Activated CD8-positive, alpha-beta memory T cell treated with anti-CD3 and anti-CD28 coated beads, Interleukin-2, amount 10 ng/mL, durations not matched to agents 7 days and 5 days (primary cell): ENCODE measurements around the gene NEU1. TPM values are rescaled to one million over a fixed set of nuclear protein-coding genes. Genes with fewer than 3 reads are reported as not detected.
"Not testable (repeated sequence)": the region's sequence is repeated elsewhere in the genome, so short reads cannot be mapped to it uniquely, and the experiment has no call there.

ENCODE experiments used
- ATAC-seq: fragments of 150-1000 bp; cut with Tn5 transposase; one replicate; pipeline ENCODE4 v1.10.0; 2021; ENCODE audit warnings: moderate library complexity
- CTCF ChIA-PET: fragments of 350-600 bp; sonication (Branson Sonifier 250); formaldehyde crosslinking; loops from one replicate; lab custom pipeline; 2021; ENCODE audit warnings: antibody characterized with exemption; lab: Charles Lee
- DNase-seq: peaks from one replicate; pipeline ENCODE4 v3.0.0-alpha.2; 2020
- H3K27ac Mint-ChIP-seq: one replicate; pipeline ENCODE4 v1.8.0; 2021; ENCODE audit warnings: mild to moderate bottlenecking, mixed read lengths
- H3K27me3 Mint-ChIP-seq: one replicate; pipeline ENCODE4 v1.8.0; 2021; ENCODE audit warnings: mixed read lengths
- H3K36me3 Mint-ChIP-seq: one replicate; pipeline ENCODE4 v1.8.0; 2021; ENCODE audit warnings: mild to moderate bottlenecking, mixed read lengths
- H3K4me1 Mint-ChIP-seq: one replicate; pipeline ENCODE4 v1.8.0; 2021; ENCODE audit warnings: mixed read lengths
- H3K4me3 Mint-ChIP-seq: one replicate; pipeline ENCODE4 v1.8.0; 2021; ENCODE audit warnings: mild to moderate bottlenecking, moderate library complexity, mixed read lengths
- H3K9me3 Mint-ChIP-seq: one replicate; pipeline ENCODE4 v1.8.0; 2022; ENCODE audit warnings: low read depth, mixed read lengths
- total RNA-seq, 2 experiments: library from RNA; stranded (reverse); gene quantifications; one replicate each; pipeline ENCODE4 v1.2.3, GENCODE V29; 2021

NEU1 gene
- total RNA-seq, 2 experiments from 2014 or later = 13.0 to 21.5 TPM

DNA sequence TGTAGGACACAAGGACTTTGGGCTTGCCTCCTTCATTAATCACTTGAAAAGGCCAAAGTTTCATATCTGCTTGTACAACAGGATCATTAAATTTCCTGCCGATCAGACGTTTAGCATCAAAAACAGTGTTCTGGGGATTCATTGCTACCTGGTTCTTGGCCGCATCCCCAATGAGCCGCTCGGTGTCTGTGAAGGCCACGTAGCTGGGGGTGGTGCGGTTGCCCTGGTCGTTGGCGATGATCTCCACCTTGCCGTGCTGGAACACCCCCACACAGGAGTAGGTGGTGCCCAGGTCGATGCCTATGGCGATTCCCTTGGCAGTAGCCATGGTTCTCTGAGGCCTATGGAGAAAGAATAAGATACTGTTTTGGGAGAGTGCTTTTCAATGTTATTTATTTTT is 51.0 kb downstream of the NEU1 start:
- no peaks in the 10 kb centered on the region for H3K9me3 Mint-ChIP-seq
- CTCF ChIA-PET = interaction anchor here (1.1 kb wide), 1 partner anchor 16 kb away, joined by 4 read pairs; the partner anchor contains the start of gene VARS1
- no peak for DNase-seq
- peaks cover 40% of the 10 kb centered on the region for H3K4me1 Mint-ChIP-seq
- peaks cover 10% of the 10 kb centered on the region for H3K36me3 Mint-ChIP-seq
- peak overlapping the region; percentile 91 for H3K4me3 Mint-ChIP-seq
- no peak for ATAC-seq
- H3K27ac Mint-ChIP-seq = peak overlapping the region; percentile 95
- no peaks in the 10 kb centered on the region for H3K27me3 Mint-ChIP-seq

DNA sequence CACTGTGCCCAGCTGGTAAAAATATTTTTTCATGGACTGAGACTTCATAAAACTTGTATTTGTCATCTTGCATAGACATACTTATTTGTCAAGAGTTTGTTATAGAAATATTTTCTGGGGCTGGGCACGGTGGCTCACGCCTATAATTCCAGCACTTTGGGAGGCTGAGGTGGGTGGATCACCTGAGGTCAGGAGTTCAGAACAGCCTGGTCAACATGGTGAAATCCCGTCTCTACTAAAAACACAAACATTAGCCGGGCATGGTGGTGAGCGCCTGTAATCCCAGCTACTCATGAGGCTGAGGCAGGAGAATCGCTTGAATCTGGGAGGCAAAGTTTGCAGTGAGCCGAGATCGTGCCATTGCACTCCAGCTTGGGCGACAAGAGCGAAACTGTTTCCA is 54.0 kb downstream of the NEU1 start:
- H3K4me1 Mint-ChIP-seq = peaks cover 54% of the 10 kb centered on the region
- DNase-seq, ATAC-seq, H3K4me3 Mint-ChIP-seq, H3K27ac Mint-ChIP-seq, H3K9me3 Mint-ChIP-seq, H3K27me3 Mint-ChIP-seq: not testable (repeated sequence)
- H3K36me3 Mint-ChIP-seq = peaks cover 11% of the 10 kb centered on the region
- CTCF ChIA-PET = interaction anchor here (0.9 to 3.7 kb wide), 3 partner anchors 12 to 73 kb away, joined by 3 to 46 read pairs (median 5); partner anchors contain the start of gene VARS1

Other genes starting within 250 kb of the NEU1 start
- gene AIF1, start 247.6 kb downstream of the NEU1 start, total RNA-seq = 10 to 100 TPM; 47.4 to 63.4 TPM
- 100 to 1,000 TPM; 265 to 286 TPM for gene PRRC2A, start 242.1 kb downstream of the NEU1 start, total RNA-seq
- gene BAG6, start 210.2 kb downstream of the NEU1 start, total RNA-seq = 100 to 1,000 TPM; 243 to 245 TPM
- gene APOM, start 206.9 kb downstream of the NEU1 start, total RNA-seq = 1 to 10 TPM; 1.9 to 3.7 TPM
- gene C6orf47, start 202.0 kb downstream of the NEU1 start, total RNA-seq = 10 to 100 TPM; 24.7 to 27.2 TPM
- 10 to 100 TPM; 34.9 to 41.6 TPM for gene GPANK1, start 197.8 kb downstream of the NEU1 start, total RNA-seq
- 100 to 1,000 TPM; 206 to 236 TPM for gene CSNK2B, start 196.7 kb downstream of the NEU1 start, total RNA-seq
- 10 to 100 TPM; 16.1 to 25.0 TPM for gene LY6G5B, start 192.8 kb downstream of the NEU1 start, total RNA-seq
- gene LY6G5C, start 181.8 kb downstream of the NEU1 start, total RNA-seq = 1 to 10 TPM; 2.6 to 3.8 TPM
- 10 to 100 TPM; 49.0 to 56.7 TPM for gene ABHD16A, start 159.5 kb downstream of the NEU1 start, total RNA-seq
- gene LY6G6F, start 156.0 kb downstream of the NEU1 start, total RNA-seq = not detected
- gene LY6G6D, start 147.5 kb downstream of the NEU1 start, total RNA-seq = not detected
- gene LY6G6C, start 141.1 kb downstream of the NEU1 start, total RNA-seq = not detected
- gene MPIG6B, start 139.4 kb downstream of the NEU1 start, total RNA-seq = under 1 TPM; 0.20 to 0.33 TPM
- 10 to 100 TPM; 13.6 to 23.4 TPM for gene DDAH2, start 133.5 kb downstream of the NEU1 start, total RNA-seq
- 100 to 1,000 TPM; 544 to 561 TPM for gene CLIC1, start 126.3 kb downstream of the NEU1 start, total RNA-seq
- 100 to 1,000 TPM in 1 of 2 experiments, 10 to 100 TPM in 1; 75.6 to 109 TPM for gene MSH5, start 122.8 kb downstream of the NEU1 start, total RNA-seq
- gene SAPCD1, start 100.2 kb downstream of the NEU1 start, total RNA-seq = 10 to 100 TPM; 12.8 to 19.2 TPM
- 1 to 10 TPM; 5.7 to 6.4 TPM for gene VWA7, start 85.5 kb downstream of the NEU1 start, total RNA-seq
- gene VARS1, start 67.1 kb downstream of the NEU1 start, total RNA-seq = 100 to 1,000 TPM; 107 to 140 TPM
- 100 to 1,000 TPM; 124 to 129 TPM for gene LSM2, start 55.9 kb downstream of the NEU1 start, total RNA-seq
- gene HSPA1L, start 47.5 kb downstream of the NEU1 start, total RNA-seq = 1 to 10 TPM; 2.9 to 3.1 TPM
- 100 to 1,000 TPM; 124 to 137 TPM for gene HSPA1A, start 47.3 kb downstream of the NEU1 start, total RNA-seq
- 10 to 100 TPM; 64.6 to 71.6 TPM for gene HSPA1B, start 35.1 kb downstream of the NEU1 start, total RNA-seq
- gene SLC44A4, start 16.2 kb upstream of the NEU1 start, total RNA-seq = not detected
- 10 to 100 TPM; 78.7 to 79.0 TPM for gene EHMT2, start 34.9 kb upstream of the NEU1 start, total RNA-seq
- gene ZBTB12, start 39.3 kb upstream of the NEU1 start, total RNA-seq = 1 to 10 TPM; 1.5 to 3.3 TPM
- under 1 TPM; 0.61 to 0.80 TPM for gene C2, start 64.9 kb upstream of the NEU1 start, total RNA-seq
- under 1 TPM in 1 of 2 experiments, not detected in 1; 0.12 TPM for gene CFB, start 83.3 kb upstream of the NEU1 start, total RNA-seq
- 10 to 100 TPM; 75.7 to 79.7 TPM for gene NELFE, start 96.2 kb upstream of the NEU1 start, total RNA-seq
- 10 to 100 TPM; 88.2 to 93.2 TPM for gene SKIC2, start 96.4 kb upstream of the NEU1 start, total RNA-seq
- 10 to 100 TPM; 17.4 to 18.7 TPM for gene DXO, start 109.3 kb upstream of the NEU1 start, total RNA-seq
- 1 to 10 TPM; 2.3 to 3.4 TPM for gene C4A, start 119.2 kb upstream of the NEU1 start, total RNA-seq
- 1 to 10 TPM; 3.5 to 5.5 TPM for gene C4B, start 152.0 kb upstream of the NEU1 start, total RNA-seq
- under 1 TPM in 1 of 2 experiments, not detected in 1; 0.15 TPM for gene CYP21A2, start 175.6 kb upstream of the NEU1 start, total RNA-seq
- gene TNXB, start 246.5 kb upstream of the NEU1 start, total RNA-seq = 1 to 10 TPM; 3.1 to 5.5 TPM